ENCODE measurements around the gene ROBO2.

GRCh38 chr3:77372018-77372417 is 332.1 kb downstream of the ROBO2 start:
- no peak for TF ChIP-seq POLR2A (IDR thresholded peaks at IDR 0.05; ENCODE audit: low read depth, low read length)
- TF ChIP-seq POLR2AphosphoS5 (IDR thresholded peaks at IDR 0.05; ENCODE audit: low read depth, low read length), result no peak
- TF ChIP-seq TAF1 (IDR thresholded peaks at IDR 0.05; ENCODE audit: borderline replicate concordance, low read depth, low read length), result no peak

Measured in GM12892 (cell line).